ENCODE data around the gene UCHL1.

Gene UCHL1

GRCh38 chr4:41219421-41219950 is 37.2 kb upstream of the UCHL1 start:
- no peak overlapping the region for H3K9ac ChIP-seq (ENCODE audit: low read length)
- no peak for DNase-seq
- H3F3A ChIP-seq (ENCODE audit: insufficient read depth, low read length): peaks cover 8% of the 10 kb centered on the region
- no peaks in the 10 kb centered on the region for H3K9me2 ChIP-seq (replicated peaks; ENCODE audit: insufficient read depth, low read length)
- H3K4me1 ChIP-seq (ENCODE audit: low read length): no peaks in the 10 kb centered on the region
- no peak overlapping the region for H2AFZ ChIP-seq (ENCODE audit: low read length)
- no peak overlapping the region for H3K4me2 ChIP-seq (ENCODE audit: low read depth, low read length)
- no peak for TF ChIP-seq EZH2 (optimal IDR thresholded peaks at IDR 0.05; ENCODE audit: low read depth, low read length)
- TF ChIP-seq CTCF (IDR thresholded peaks at IDR 0.05; ENCODE audit: low read length): no peak
- no peak for TF ChIP-seq EZH2phosphoT487 (IDR thresholded peaks at IDR 0.05; ENCODE audit: low read length)
- H4K20me1 ChIP-seq (ENCODE audit: insufficient read depth, low read length): no peaks in the 10 kb centered on the region
- no peak overlapping the region for H3K27ac ChIP-seq (ENCODE audit: low read length)
- H3K27me3 ChIP-seq (replicated peaks; ENCODE audit: insufficient read depth, low read length): no peaks in the 10 kb centered on the region
- H3K9me3 ChIP-seq (replicated peaks; ENCODE audit: insufficient read depth, low read length): no peaks in the 10 kb centered on the region
- no peaks in the 10 kb centered on the region for H3K36me3 ChIP-seq (replicated peaks; ENCODE audit: insufficient read depth, low read length)
- no peaks in the 10 kb centered on the region for H3K79me2 ChIP-seq (ENCODE audit: low read length)
- H3K4me3 ChIP-seq (ENCODE audit: low read length): no peak overlapping the region

- no peaks in the 10 kb centered on the region for H3K9me2 ChIP-seq (replicated peaks; ENCODE audit: insufficient read depth, low read length)
- H4K20me1 ChIP-seq (ENCODE audit: insufficient read depth, low read length): no peaks in the 10 kb centered on the region
- no peaks in the 10 kb centered on the region for H3K9me3 ChIP-seq (replicated peaks; ENCODE audit: insufficient read depth, low read length)
- DNase-seq: no peak
- H3K27me3 ChIP-seq (replicated peaks; ENCODE audit: insufficient read depth, low read length): no peaks in the 10 kb centered on the region
- no peak overlapping the region for H3K4me3 ChIP-seq (ENCODE audit: low read length)
- no peaks in the 10 kb centered on the region for H3F3A ChIP-seq (ENCODE audit: insufficient read depth, low read length)
- H3K27ac ChIP-seq (ENCODE audit: low read length): no peak overlapping the region
- no peaks in the 10 kb centered on the region for H3K4me1 ChIP-seq (ENCODE audit: low read length)
- H3K9ac ChIP-seq (ENCODE audit: low read length): no peak overlapping the region
- no peaks in the 10 kb centered on the region for H3K79me2 ChIP-seq (ENCODE audit: low read length)
- H3K4me2 ChIP-seq (ENCODE audit: low read depth, low read length): no peak overlapping the region
- H3K36me3 ChIP-seq (replicated peaks; ENCODE audit: insufficient read depth, low read length): no peaks in the 10 kb centered on the region
- TF ChIP-seq EZH2 (optimal IDR thresholded peaks at IDR 0.05; ENCODE audit: low read depth, low read length): no peak
- no peak for TF ChIP-seq CTCF (IDR thresholded peaks at IDR 0.05; ENCODE audit: low read length)
- TF ChIP-seq EZH2phosphoT487 (IDR thresholded peaks at IDR 0.05; ENCODE audit: low read length): no peak
- H2AFZ ChIP-seq (ENCODE audit: low read length): no peak overlapping the region
Measured at GRCh38 chr4:41221850-41222645, 34.7 kb upstream of the UCHL1 start.

GRCh38 chr4:41227902-41228301 is 28.8 kb upstream of the UCHL1 start:
- Histone ChIP-seq H3K4me2 (ENCODE audit: low read depth, low read length) (no peak overlapping the region), H3K27me3 (replicated peaks; ENCODE audit: insufficient read depth, low read length) (no peaks in the 10 kb centered on the region), H2AFZ (ENCODE audit: low read length) (no peak overlapping the region), H3K4me3 (ENCODE audit: low read length) (no peak overlapping the region), H4K20me1 (ENCODE audit: insufficient read depth, low read length) (no peaks in the 10 kb centered on the region), H3F3A (ENCODE audit: insufficient read depth, low read length) (no peaks in the 10 kb centered on the region), H3K9me2 (replicated peaks; ENCODE audit: insufficient read depth, low read length) (no peaks in the 10 kb centered on the region), H3K36me3 (replicated peaks; ENCODE audit: insufficient read depth, low read length) (no peaks in the 10 kb centered on the region), H3K27ac (ENCODE audit: low read length) (no peak overlapping the region), H3K79me2 (ENCODE audit: low read length) (no peaks in the 10 kb centered on the region), H3K9ac (ENCODE audit: low read length) (no peak overlapping the region), H3K9me3 (replicated peaks; ENCODE audit: insufficient read depth, low read length) (no peaks in the 10 kb centered on the region), H3K4me1 (ENCODE audit: low read length) (no peaks in the 10 kb centered on the region)
- DNase-seq: no peak
- no peak for TF ChIP-seq CTCF (IDR thresholded peaks at IDR 0.05; ENCODE audit: low read length)
- no peak for TF ChIP-seq EZH2phosphoT487 (IDR thresholded peaks at IDR 0.05; ENCODE audit: low read length)
